SK-N-SH (cell line): ENCODE data around the gene PIEZO2. TPM values are rescaled to one million over a fixed set of nuclear protein-coding genes. Genes with fewer than 3 reads are reported as not detected.

Experiments
- CTCF ChIA-PET: fragments of 300-600, 350-600 bp; formaldehyde crosslinking; extraction: SDS; loops from one replicate; lab custom pipeline; 2021; lab: Yijun Ruan, JAX
- POLR2A ChIA-PET: fragments of 350-600 bp; sonication (Branson Sonifier 250); formaldehyde crosslinking; extraction: SDS; loops from one replicate; lab custom pipeline; 2020; ENCODE audit warnings: antibody characterized with exemption, inconsistent platforms; lab: Yijun Ruan, JAX
- DNase-seq: peaks from one replicate; pipeline ENCODE4 v3.0.0; 2012
- H2AFZ ChIP-seq: fragments of 200-600 bp; sonication (generic); 2 replicates; pipeline ENCODE4 v1.8.1; 2016; ENCODE audit warnings: antibody characterized with exemption, mild to moderate bottlenecking, low read depth
- H3F3A ChIP-seq: fragments of 200-600 bp; sonication (generic); replicated peaks from 2 replicates; pipeline ENCODE3; 2016; ENCODE audit warnings: antibody characterized with exemption, mild to moderate bottlenecking; ENCODE audit not compliant: insufficient read depth
- H3K27ac ChIP-seq, 2 experiments: fragments of 200-500 bp in 1 of 2; fragments of 200-600 bp in 1 of 2; sonication (Bioruptor generic) in 1 of 2; sonication (generic), shearing (Covaris generic) in 1 of 2; 2 replicates each; pipeline versions ENCODE4 v1.5.1 to v1.6.1; 2014 to 2016; ENCODE audit warnings: low read depth in 2 of 2, inconsistent platforms in 1 of 2, low read length in 1 of 2, mild to moderate bottlenecking in 1 of 2, mixed read lengths in 1 of 2
- H3K27me3 ChIP-seq: fragments of 200-600 bp; sonication (generic), shearing (Covaris generic); 2 replicates; pipeline ENCODE4 v1.6.1; 2016; ENCODE audit warnings: mixed run types; ENCODE audit not compliant: insufficient read depth
- H3K36me3 ChIP-seq, 2 experiments: fragments of 200-500 bp in 1 of 2; fragments of 200-600 bp in 1 of 2; sonication (Bioruptor generic) in 1 of 2; sonication (generic) in 1 of 2; replicated peaks in 1 of 2; 2 replicates each; pipeline versions ENCODE3 to v1.5.1; 2014 to 2016; ENCODE audit warnings: low read length in 1 of 2, mild to moderate bottlenecking in 1 of 2; ENCODE audit not compliant: insufficient read depth in 2 of 2, control insufficient read depth in 1 of 2
- H3K4me1 ChIP-seq, 2 experiments: fragments of 200-500 bp in 1 of 2; fragments of 200-600 bp in 1 of 2; sonication (Bioruptor generic) in 1 of 2; sonication (generic), shearing (Covaris generic) in 1 of 2; 2 replicates each; pipeline versions ENCODE4 v1.5.1 to v1.6.1; 2014 to 2016; ENCODE audit warnings: low read depth in 1 of 2, low read length in 1 of 2, mixed run types in 1 of 2; ENCODE audit not compliant: insufficient read depth in 2 of 2, control insufficient read depth in 1 of 2
- H3K4me2 ChIP-seq: fragments of 200-600 bp; sonication (generic), shearing (Covaris generic); 2 replicates; pipeline ENCODE4 v1.6.1; 2017; ENCODE audit warnings: mixed run types
- H3K4me3 ChIP-seq, 2 experiments: fragments of 200-500 bp in 1 of 2; fragments of 200-600 bp in 1 of 2; sonication (Bioruptor generic) in 1 of 2; sonication (generic), shearing (Covaris generic) in 1 of 2; 2 replicates each; pipeline versions ENCODE4 v1.5.1 to v1.8.1; 2014 to 2016; ENCODE audit warnings: low read depth in 2 of 2, inconsistent platforms in 1 of 2, low read length in 1 of 2, mild to moderate bottlenecking in 1 of 2, mixed read lengths in 1 of 2, moderate library complexity in 1 of 2
- H3K79me2 ChIP-seq: fragments of 200-600 bp; sonication (generic); 2 replicates; pipeline ENCODE4 v1.8.1; 2017; ENCODE audit warnings: mild to moderate bottlenecking; ENCODE audit not compliant: insufficient read depth
- H3K9ac ChIP-seq: fragments of 200-600 bp; sonication (generic); 2 replicates; pipeline ENCODE4 v1.6.1; 2017; ENCODE audit warnings: mixed run types
- H3K9me2 ChIP-seq: fragments of 200-600 bp; sonication (generic); 2 replicates; pipeline ENCODE4 v1.6.1; 2017; ENCODE audit warnings: mixed run types
- H3K9me3 ChIP-seq: fragments of 200-600 bp; sonication (generic); 2 replicates; pipeline ENCODE4 v1.6.1; 2017; ENCODE audit warnings: mixed run types, mild to moderate bottlenecking, moderate library complexity
- H4K20me1 ChIP-seq: fragments of 200-600 bp; sonication (generic); 2 replicates; pipeline ENCODE4 v1.6.1; 2017; ENCODE audit warnings: mild to moderate bottlenecking, mixed run types; ENCODE audit not compliant: insufficient read depth
- ELF1 ChIP-seq: IDR thresholded peaks from 2 replicates; pipeline ENCODE4 v1.4.0; 2012
- EZH2phosphoT487 ChIP-seq: fragments of 200-600 bp; sonication (generic); IDR thresholded peaks from 2 replicates; pipeline ENCODE4 v1.6.1; 2017; ENCODE audit warnings: low read depth, mixed run types, mild to moderate bottlenecking, antibody characterized with exemption, moderate library complexity, borderline replicate concordance
- FOXJ3 ChIP-seq: sonication (generic); formaldehyde crosslinking; IDR thresholded peaks from 2 replicates; pipeline ENCODE4 v1.5.1; 2020; ENCODE audit warnings: mild to moderate bottlenecking, missing genetic modification reagents
- FOXM1 ChIP-seq: IDR thresholded peaks from 2 replicates; pipeline ENCODE4 v1.4.0; 2012; ENCODE audit warnings: low read depth, mild to moderate bottlenecking
- GABPA ChIP-seq: IDR thresholded peaks from 2 replicates; pipeline ENCODE4 v1.4.0; 2012; ENCODE audit warnings: low read depth, mild to moderate bottlenecking
- MXI1 ChIP-seq: IDR thresholded peaks from 2 replicates; pipeline ENCODE4 v1.6.1; 2012; ENCODE audit warnings: mild to moderate bottlenecking, low read depth, low read length, improper control_type of control experiment
- NRF1 ChIP-seq: IDR thresholded peaks from 2 replicates; pipeline ENCODE4 v1.6.1; 2012; ENCODE audit warnings: low read depth, mild to moderate bottlenecking, low read length
- POLR2AphosphoS5 ChIP-seq: IDR thresholded peaks from 2 replicates; pipeline ENCODE4 v1.6.1; 2012; ENCODE audit warnings: low read depth, low read length
- RXRA ChIP-seq: IDR thresholded peaks from 2 replicates; pipeline ENCODE4 v1.4.0; 2012; ENCODE audit warnings: low read depth, mild to moderate bottlenecking, borderline replicate concordance
- TAF1 ChIP-seq: IDR thresholded peaks from 2 replicates; pipeline ENCODE4 v1.6.1; 2012; ENCODE audit warnings: low read depth, mild to moderate bottlenecking, low read length, moderate library complexity, borderline replicate concordance
- TCF12 ChIP-seq: IDR thresholded peaks from 2 replicates; pipeline ENCODE4 v1.4.0; 2012
- YY1 ChIP-seq: IDR thresholded peaks from 2 replicates; pipeline ENCODE4 v1.4.0; 2012; ENCODE audit warnings: low read depth, mild to moderate bottlenecking
- WGBS: methylation state at CpG from one replicate; pipeline ENCODE4 v1.1.6; 2017; ENCODE audit warnings: low lambda C conversion rate; 5-methylcytosine and 5-hydroxymethylcytosine counted together
- polyA plus RNA-seq, 3 experiments: library from polyadenylated mRNA; depleted of rRNA; stranded (reverse); fragments of >200 nt; gene quantifications; 2 replicates each; pipeline ENCODE4 v1.2.3, GENCODE V29; 2012
- TF ChIP-seq, protein P1 (sequence below): IDR thresholded peaks from 2 replicates; pipeline ENCODE4 v1.4.0; 2012; ENCODE audit warnings: low read depth
- TF ChIP-seq, protein P2 (sequence below): IDR thresholded peaks from 2 replicates; pipeline ENCODE4 v1.4.0; 2012; ENCODE audit warnings: low read depth, borderline replicate concordance
- TF ChIP-seq, protein P3 (sequence below): fragments of 150-350 bp; IDR thresholded peaks from 2 replicates; pipeline ENCODE4 v1.6.1; 2016; ENCODE audit warnings: mild to moderate bottlenecking, low read depth, low read length
- TF ChIP-seq, protein P4 (sequence below): IDR thresholded peaks from 2 replicates; pipeline ENCODE4 v1.4.0; 2012; ENCODE audit warnings: low read depth, borderline replicate concordance
- TF ChIP-seq, protein P5 (sequence below): fragments of 150-350 bp; IDR thresholded peaks from 2 replicates; pipeline ENCODE4 v1.6.1; 2017; ENCODE audit warnings: antibody characterized with exemption, low read length, low read depth, borderline replicate concordance
- TF ChIP-seq, protein P6 (sequence below): fragments of 200-600 bp; sonication (generic); IDR thresholded peaks from 2 replicates; pipeline ENCODE4 v1.6.1; 2017; ENCODE audit warnings: antibody characterized with exemption, mild to moderate bottlenecking, moderate library complexity
- TF ChIP-seq, protein P7 (sequence below): IDR thresholded peaks from 2 replicates; pipeline ENCODE4; 2012

PIEZO2 gene
- polyA plus RNA-seq, 1 of the 3 experiments (the other 2 are of a cell fraction), result not detected

DNA sequence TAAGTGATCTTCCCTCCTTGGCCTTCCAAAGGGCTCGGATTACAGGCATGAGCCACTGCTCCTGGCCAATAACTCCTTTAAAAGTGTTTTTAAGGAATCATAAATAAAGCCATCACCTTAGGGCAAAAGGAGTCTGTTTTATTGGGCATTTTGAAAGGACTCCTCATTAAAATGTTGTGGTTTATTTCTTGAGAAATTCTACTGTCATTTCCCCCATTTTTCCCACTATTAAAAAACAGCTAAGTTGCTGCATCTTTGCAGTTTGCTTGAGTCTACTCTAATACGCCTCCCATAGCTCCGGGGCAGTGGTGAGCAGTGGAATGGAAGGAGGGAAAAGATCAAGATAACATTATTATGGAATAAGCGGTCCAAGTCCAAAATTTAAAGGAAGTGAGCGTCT, 293.2 kb downstream of the PIEZO2 start:
- Histone ChIP-seq H3K27ac (no peak overlapping the region), H2AFZ (no peak overlapping the region), H4K20me1 (no peaks in the 10 kb centered on the region), H3K27me3 (peaks cover 15% of the 10 kb centered on the region), H3K79me2 (no peaks in the 10 kb centered on the region), H3K4me3 (no peak overlapping the region), H3K4me2 (no peak overlapping the region), H3K9me3 (no peaks in the 10 kb centered on the region), H3K9ac (no peak overlapping the region), H3K4me1 (no peaks in the 10 kb centered on the region), H3K36me3 (no peaks in the 10 kb centered on the region), H3F3A (no peaks in the 10 kb centered on the region), H3K9me2 (no peaks in the 10 kb centered on the region)
- 4% methylated on average over 5 of the region's 5 CpGs for WGBS
- TF ChIP-seq RXRA (no peak), NRF1 (no peak), POLR2AphosphoS5 (no peak), EZH2phosphoT487 (no peak), TCF12 (no peak), FOXM1 (no peak), YY1 (no peak), MXI1 (no peak), TAF1 (no peak), FOXJ3 (CRISPR knock-in tag) (no peak), GABPA (no peak), ELF1 (no peak)
- TF ChIP-seq, protein P1, sequence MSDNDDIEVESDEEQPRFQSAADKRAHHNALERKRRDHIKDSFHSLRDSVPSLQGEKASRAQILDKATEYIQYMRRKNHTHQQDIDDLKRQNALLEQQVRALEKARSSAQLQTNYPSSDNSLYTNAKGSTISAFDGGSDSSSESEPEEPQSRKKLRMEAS, result no peak
- TF ChIP-seq, protein P2, sequence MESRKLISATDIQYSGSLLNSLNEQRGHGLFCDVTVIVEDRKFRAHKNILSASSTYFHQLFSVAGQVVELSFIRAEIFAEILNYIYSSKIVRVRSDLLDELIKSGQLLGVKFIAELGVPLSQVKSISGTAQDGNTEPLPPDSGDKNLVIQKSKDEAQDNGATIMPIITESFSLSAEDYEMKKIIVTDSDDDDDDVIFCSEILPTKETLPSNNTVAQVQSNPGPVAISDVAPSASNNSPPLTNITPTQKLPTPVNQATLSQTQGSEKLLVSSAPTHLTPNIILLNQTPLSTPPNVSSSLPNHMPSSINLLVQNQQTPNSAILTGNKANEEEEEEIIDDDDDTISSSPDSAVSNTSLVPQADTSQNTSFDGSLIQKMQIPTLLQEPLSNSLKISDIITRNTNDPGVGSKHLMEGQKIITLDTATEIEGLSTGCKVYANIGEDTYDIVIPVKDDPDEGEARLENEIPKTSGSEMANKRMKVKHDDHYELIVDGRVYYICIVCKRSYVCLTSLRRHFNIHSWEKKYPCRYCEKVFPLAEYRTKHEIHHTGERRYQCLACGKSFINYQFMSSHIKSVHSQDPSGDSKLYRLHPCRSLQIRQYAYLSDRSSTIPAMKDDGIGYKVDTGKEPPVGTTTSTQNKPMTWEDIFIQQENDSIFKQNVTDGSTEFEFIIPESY, result no peak
- TF ChIP-seq, protein P3, sequence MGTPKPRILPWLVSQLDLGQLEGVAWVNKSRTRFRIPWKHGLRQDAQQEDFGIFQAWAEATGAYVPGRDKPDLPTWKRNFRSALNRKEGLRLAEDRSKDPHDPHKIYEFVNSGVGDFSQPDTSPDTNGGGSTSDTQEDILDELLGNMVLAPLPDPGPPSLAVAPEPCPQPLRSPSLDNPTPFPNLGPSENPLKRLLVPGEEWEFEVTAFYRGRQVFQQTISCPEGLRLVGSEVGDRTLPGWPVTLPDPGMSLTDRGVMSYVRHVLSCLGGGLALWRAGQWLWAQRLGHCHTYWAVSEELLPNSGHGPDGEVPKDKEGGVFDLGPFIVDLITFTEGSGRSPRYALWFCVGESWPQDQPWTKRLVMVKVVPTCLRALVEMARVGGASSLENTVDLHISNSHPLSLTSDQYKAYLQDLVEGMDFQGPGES, result no peak
- TF ChIP-seq, protein P4, sequence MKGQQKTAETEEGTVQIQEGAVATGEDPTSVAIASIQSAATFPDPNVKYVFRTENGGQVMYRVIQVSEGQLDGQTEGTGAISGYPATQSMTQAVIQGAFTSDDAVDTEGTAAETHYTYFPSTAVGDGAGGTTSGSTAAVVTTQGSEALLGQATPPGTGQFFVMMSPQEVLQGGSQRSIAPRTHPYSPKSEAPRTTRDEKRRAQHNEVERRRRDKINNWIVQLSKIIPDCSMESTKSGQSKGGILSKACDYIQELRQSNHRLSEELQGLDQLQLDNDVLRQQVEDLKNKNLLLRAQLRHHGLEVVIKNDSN, result no peak
- TF ChIP-seq, protein P5, sequence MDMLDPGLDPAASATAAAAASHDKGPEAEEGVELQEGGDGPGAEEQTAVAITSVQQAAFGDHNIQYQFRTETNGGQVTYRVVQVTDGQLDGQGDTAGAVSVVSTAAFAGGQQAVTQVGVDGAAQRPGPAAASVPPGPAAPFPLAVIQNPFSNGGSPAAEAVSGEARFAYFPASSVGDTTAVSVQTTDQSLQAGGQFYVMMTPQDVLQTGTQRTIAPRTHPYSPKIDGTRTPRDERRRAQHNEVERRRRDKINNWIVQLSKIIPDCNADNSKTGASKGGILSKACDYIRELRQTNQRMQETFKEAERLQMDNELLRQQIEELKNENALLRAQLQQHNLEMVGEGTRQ, result no peak
- TF ChIP-seq, protein P6, sequence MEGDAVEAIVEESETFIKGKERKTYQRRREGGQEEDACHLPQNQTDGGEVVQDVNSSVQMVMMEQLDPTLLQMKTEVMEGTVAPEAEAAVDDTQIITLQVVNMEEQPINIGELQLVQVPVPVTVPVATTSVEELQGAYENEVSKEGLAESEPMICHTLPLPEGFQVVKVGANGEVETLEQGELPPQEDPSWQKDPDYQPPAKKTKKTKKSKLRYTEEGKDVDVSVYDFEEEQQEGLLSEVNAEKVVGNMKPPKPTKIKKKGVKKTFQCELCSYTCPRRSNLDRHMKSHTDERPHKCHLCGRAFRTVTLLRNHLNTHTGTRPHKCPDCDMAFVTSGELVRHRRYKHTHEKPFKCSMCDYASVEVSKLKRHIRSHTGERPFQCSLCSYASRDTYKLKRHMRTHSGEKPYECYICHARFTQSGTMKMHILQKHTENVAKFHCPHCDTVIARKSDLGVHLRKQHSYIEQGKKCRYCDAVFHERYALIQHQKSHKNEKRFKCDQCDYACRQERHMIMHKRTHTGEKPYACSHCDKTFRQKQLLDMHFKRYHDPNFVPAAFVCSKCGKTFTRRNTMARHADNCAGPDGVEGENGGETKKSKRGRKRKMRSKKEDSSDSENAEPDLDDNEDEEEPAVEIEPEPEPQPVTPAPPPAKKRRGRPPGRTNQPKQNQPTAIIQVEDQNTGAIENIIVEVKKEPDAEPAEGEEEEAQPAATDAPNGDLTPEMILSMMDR, result no peak
- TF ChIP-seq, protein P7, sequence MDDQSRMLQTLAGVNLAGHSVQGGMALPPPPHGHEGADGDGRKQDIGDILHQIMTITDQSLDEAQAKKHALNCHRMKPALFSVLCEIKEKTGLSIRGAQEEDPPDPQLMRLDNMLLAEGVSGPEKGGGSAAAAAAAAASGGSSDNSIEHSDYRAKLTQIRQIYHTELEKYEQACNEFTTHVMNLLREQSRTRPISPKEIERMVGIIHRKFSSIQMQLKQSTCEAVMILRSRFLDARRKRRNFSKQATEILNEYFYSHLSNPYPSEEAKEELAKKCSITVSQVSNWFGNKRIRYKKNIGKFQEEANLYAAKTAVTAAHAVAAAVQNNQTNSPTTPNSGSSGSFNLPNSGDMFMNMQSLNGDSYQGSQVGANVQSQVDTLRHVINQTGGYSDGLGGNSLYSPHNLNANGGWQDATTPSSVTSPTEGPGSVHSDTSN, result no peak
- DNase-seq, result no peak
- CTCF ChIA-PET, result interaction anchor here (1.2 to 1.3 kb wide), 2 partner anchors 184 to 697 kb away, joined by 3 read pairs; no protein-coding TSS in a partner anchor
- POLR2A ChIA-PET, result no interaction called here
